Astrocyte of the spinal cord (primary cell): ENCODE data around the gene EVL.

Experiments used
- DNase-seq: peaks from one replicate; pipeline ENCODE4 v3.0.0; 2011; ENCODE audit warnings: low read depth, low spot score
- H3K4me3 ChIP-seq: 2 replicates; pipeline ENCODE4 v1.5.1; 2011; ENCODE audit warnings: low read depth, mild to moderate bottlenecking, low read length, moderate library complexity
- CTCF ChIP-seq: IDR thresholded peaks from 2 replicates; pipeline ENCODE4 v1.5.1; 2012; ENCODE audit warnings: low read depth, mild to moderate bottlenecking, low read length, inconsistent platforms
- in situ Hi-C: cut with HindIII; loops from 2 replicates; pipeline ENCODE4 v1.10.0; 2017; ENCODE audit warnings: low sequenced_read_pairs

EVL gene

DNA sequence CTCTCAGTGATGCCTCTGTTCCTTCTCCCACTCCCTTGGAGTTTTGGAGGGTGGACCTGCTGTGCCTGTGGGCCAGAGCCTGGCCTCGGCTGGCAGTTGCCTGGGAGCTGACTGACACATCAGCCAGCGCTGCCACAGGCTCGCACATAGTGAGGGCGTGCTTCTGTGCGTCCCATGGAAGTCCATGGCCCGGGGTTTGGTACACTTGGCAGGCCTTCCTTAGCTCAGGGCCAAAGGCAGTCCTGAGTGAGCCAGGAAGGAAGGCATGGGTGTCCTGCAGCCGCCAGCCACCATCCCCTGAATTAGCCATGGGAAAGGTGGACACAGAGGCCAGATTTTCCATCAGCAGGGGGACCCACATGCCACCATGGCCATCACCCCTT lies 95.3 kb downstream of the EVL start:
- no peak for TF ChIP-seq CTCF
- DNase-seq = no peak
- H3K4me3 ChIP-seq = no peak overlapping the region
- in situ Hi-C loops = no loop called here

DNA sequence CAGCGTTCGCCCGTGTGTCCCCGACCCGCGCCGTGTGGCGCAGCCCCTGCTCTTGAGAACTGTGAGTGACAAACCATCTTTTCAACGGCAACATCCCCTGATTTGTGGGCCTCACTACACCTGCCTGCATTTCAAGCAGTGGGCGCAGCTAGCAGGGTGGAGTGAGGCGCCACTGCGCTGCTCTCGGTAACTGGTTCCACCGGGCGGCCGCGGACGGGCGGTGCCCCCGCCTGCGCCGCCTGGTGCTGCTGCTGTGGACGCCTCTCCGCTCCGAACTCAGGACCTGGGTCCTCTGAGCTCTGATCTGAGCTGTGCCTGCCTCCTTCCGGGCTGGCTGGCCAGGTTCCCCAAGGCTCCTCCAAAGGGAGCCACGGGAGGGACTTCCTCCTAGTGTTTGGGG lies 100.2 kb downstream of the EVL start:
- no peak for DNase-seq
- in situ Hi-C loops = no loop called here
- H3K4me3 ChIP-seq = no peak overlapping the region
- TF ChIP-seq CTCF = peak; percentile 8

GRCh38 chr14:100165831-100166440 lies 100.7 kb downstream of the EVL start:
- no peak overlapping the region for H3K4me3 ChIP-seq
- no peak for DNase-seq
- in situ Hi-C loops = no loop called here
- TF ChIP-seq CTCF = no peak

GRCh38 chr14:100168506-100168905 lies 103.3 kb downstream of the EVL start:
- in situ Hi-C loops = no loop called here
- H3K4me3 ChIP-seq = no peak overlapping the region
- TF ChIP-seq CTCF = no peak
- no peak for DNase-seq

GRCh38 chr14:100170880-100171279 lies 105.7 kb downstream of the EVL start:
- in situ Hi-C loops = no loop called here
- H3K4me3 ChIP-seq = no peak overlapping the region
- no peak for DNase-seq
- no peak for TF ChIP-seq CTCF

- in situ Hi-C loops = no loop called here
- TF ChIP-seq CTCF = no peak
- no peak for DNase-seq
- H3K4me3 ChIP-seq = no peak overlapping the region
Measured at GRCh38 chr14:100172811-100173210, 107.6 kb downstream of the EVL start.

DNA sequence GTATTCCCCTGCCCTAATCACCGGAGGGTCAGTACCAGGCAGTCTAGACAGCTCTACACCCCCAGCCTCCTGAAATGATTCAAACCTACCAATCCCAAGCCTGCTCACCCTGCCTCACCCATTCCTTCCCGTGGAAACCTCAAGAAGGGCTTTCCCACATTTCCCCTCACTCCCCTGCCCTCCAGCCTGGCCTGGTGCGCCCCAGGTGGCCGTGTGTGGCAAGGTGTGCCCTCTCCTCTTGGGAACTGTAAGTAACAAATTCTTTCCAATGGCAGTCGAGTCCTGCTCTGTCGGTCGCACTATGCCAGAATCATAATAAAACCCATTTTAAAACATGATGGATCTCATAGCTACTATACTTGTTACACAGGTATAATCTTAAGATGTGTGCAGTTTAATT lies 108.1 kb downstream of the EVL start:
- in situ Hi-C loops = no loop called here
- TF ChIP-seq CTCF = no peak
- H3K4me3 ChIP-seq = no peak overlapping the region
- no peak for DNase-seq
